Kidney capillary endothelial cell (primary cell): ENCODE data around the gene SIDT1.
A peak's percentile ranks its signal among the peaks of the same experiment; 100 is the strongest.

Experiments
- DNase-seq: peaks from one replicate; pipeline ENCODE4 v3.0.0-alpha.2; 2018; ENCODE audit warnings: low spot score

The SIDT1 gene

GRCh38 chr3:113531826-113532697 lies at the start of gene SIDT1:
TSS of gene SIDT1 (plus strand) at chr3:113532555. CDS start at chr3:113533022, 467 bp downstream.
- peak; percentile 13 for DNase-seq

- DNase-seq = no peak
Observed at GRCh38 chr3:113485161-113485609, 47.2 kb upstream of the SIDT1 start.

GRCh38 chr3:113495035-113495434 lies 37.3 kb upstream of the SIDT1 start:
- DNase-seq = peak; percentile 33

GRCh38 chr3:113496924-113497323 lies 35.4 kb upstream of the SIDT1 start:
- peak; percentile 60 for DNase-seq

- DNase-seq = peak; percentile 72
Observed at GRCh38 chr3:113498221-113499005, 33.9 kb upstream of the SIDT1 start.

GRCh38 chr3:113499081-113499480 lies 33.3 kb upstream of the SIDT1 start:
- no peak for DNase-seq

- DNase-seq = no peak
Observed at GRCh38 chr3:113501597-113501996, 30.8 kb upstream of the SIDT1 start.

GRCh38 chr3:113505867-113506266 lies 26.5 kb upstream of the SIDT1 start:
- no peak for DNase-seq

GRCh38 chr3:113507501-113508067 lies 24.8 kb upstream of the SIDT1 start:
- DNase-seq = no peak

- no peak for DNase-seq
Observed at GRCh38 chr3:113508966-113509365, 23.4 kb upstream of the SIDT1 start.

GRCh38 chr3:113514265-113514769 lies 18.0 kb upstream of the SIDT1 start:
- no peak for DNase-seq

- DNase-seq = no peak
Observed at GRCh38 chr3:113516115-113516505, 16.2 kb upstream of the SIDT1 start.

- no peak for DNase-seq
Observed at GRCh38 chr3:113521981-113522380, 10.4 kb upstream of the SIDT1 start.

GRCh38 chr3:113523241-113523640 lies 9.1 kb upstream of the SIDT1 start:
- no peak for DNase-seq

GRCh38 chr3:113532698-113533533 lies 561 bp downstream of the SIDT1 start:
- DNase-seq = peak; percentile 21

GRCh38 chr3:113533534-113533892 lies 1.2 kb downstream of the SIDT1 start:
- DNase-seq = peak; percentile 73

- DNase-seq = no peak
Observed at GRCh38 chr3:113534365-113534764, 2.0 kb downstream of the SIDT1 start.

- no peak for DNase-seq
Observed at GRCh38 chr3:113535898-113536297, 3.5 kb downstream of the SIDT1 start.

GRCh38 chr3:113536627-113537101 lies 4.3 kb downstream of the SIDT1 start:
- DNase-seq = peak; percentile 50

GRCh38 chr3:113537155-113537554 lies 4.8 kb downstream of the SIDT1 start:
- no peak for DNase-seq

GRCh38 chr3:113541519-113541918 lies 9.2 kb downstream of the SIDT1 start:
- DNase-seq = no peak
